ENCODE results near the gene KHSRP. TPM values are rescaled to one million over a fixed set of nuclear protein-coding genes. Genes with fewer than 3 reads are reported as not detected.

The KHSRP gene
- 202 to 221 TPM (median 211 TPM) in 5 replicates for total RNA-seq (2022; extraction: Qiagen RNA extraction; ENCODE audit: low read depth)

GRCh38 chr19:6424195-6424938 lies at the start of gene KHSRP:
TSS of gene KHSRP (minus strand) at chr19:6424811. CDS start at chr19:6424701, 110 bp downstream.

GRCh38 chr19:6464070-6464873 lies 39.7 kb upstream of the KHSRP start, which contains the start of gene CRB3:
TSS of gene CRB3 (plus strand) at chr19:6464271. CDS start at chr19:6464702, 431 bp downstream.

GRCh38 chr19:6459262-6460098 lies 34.9 kb upstream of the KHSRP start, which contains the start of gene SLC25A23:
TSS of gene SLC25A23 (minus strand) at chr19:6459792. CDS start at chr19:6459628, 164 bp downstream.

GRCh38 chr19:6433663-6434062 lies 9.1 kb upstream of the KHSRP start, which contains the start of gene SLC25A41:
TSS of gene SLC25A41 (minus strand) at chr19:6433763. CDS start at chr19:6433693, 70 bp downstream.

GRCh38 chr19:6393074-6393982 lies 31.3 kb downstream of the KHSRP start, which contains the start of gene GTF2F1:
TSS of gene GTF2F1 (minus strand) at chr19:6393164. CDS start at chr19:6392995, 169 bp downstream.

GRCh38 chr19:6375411-6376010 lies 49.1 kb downstream of the KHSRP start, which contains the start of gene PSPN:
TSS of gene PSPN (minus strand) at chr19:6375933. CDS start at chr19:6375849, 84 bp downstream.

GRCh38 chr19:6372594-6373095 lies 52.0 kb downstream of the KHSRP start, which contains the start of gene ALKBH7:
TSS of gene ALKBH7 (plus strand) at chr19:6372794. CDS start at chr19:6372821, 27 bp downstream.

Other genes with a start within 250 kb of the KHSRP start
- 17.5 to 22.7 TPM (median 21.5 TPM) in 5 replicates for gene MLLT1, start 144.8 kb downstream of the KHSRP start, total RNA-seq (2022; extraction: Qiagen RNA extraction; ENCODE audit: low read depth)
- not detected in 5 replicates for gene ACER1, start 91.2 kb downstream of the KHSRP start, total RNA-seq (2022; extraction: Qiagen RNA extraction; ENCODE audit: low read depth)
- 48.7 to 70.1 TPM (median 69.6 TPM) in 5 replicates for gene CLPP, start 63.3 kb downstream of the KHSRP start, total RNA-seq (2022; extraction: Qiagen RNA extraction; ENCODE audit: low read depth)
- gene ALKBH7, start 52.0 kb downstream of the KHSRP start, total RNA-seq (2022; extraction: Qiagen RNA extraction; ENCODE audit: low read depth), result 15.3 to 39.4 TPM (median 38.1 TPM) in 5 replicates
- 0.80 to 1.2 TPM (median 0.86 TPM) in 5 replicates for gene PSPN, start 48.9 kb downstream of the KHSRP start, total RNA-seq (2022; extraction: Qiagen RNA extraction; ENCODE audit: low read depth)
- 56.8 to 65.9 TPM (median 61.0 TPM) in 5 replicates for gene GTF2F1, start 31.6 kb downstream of the KHSRP start, total RNA-seq (2022; extraction: Qiagen RNA extraction; ENCODE audit: low read depth)
- gene SLC25A41, start 9.0 kb upstream of the KHSRP start, total RNA-seq (2022; extraction: Qiagen RNA extraction; ENCODE audit: low read depth), result 0.11 to 0.17 TPM (median 0.16 TPM) in 4 of 5 replicates, not detected in the other
- gene SLC25A23, start 35.0 kb upstream of the KHSRP start, total RNA-seq (2022; extraction: Qiagen RNA extraction; ENCODE audit: low read depth), result 16.8 to 20.1 TPM (median 19.6 TPM) in 5 replicates
- gene CRB3, start 39.5 kb upstream of the KHSRP start, total RNA-seq (2022; extraction: Qiagen RNA extraction; ENCODE audit: low read depth), result 4.1 to 5.0 TPM (median 4.5 TPM) in 5 replicates
- 0.19 to 0.30 TPM (median 0.27 TPM) in 5 replicates for gene DENND1C, start 57.0 kb upstream of the KHSRP start, total RNA-seq (2022; extraction: Qiagen RNA extraction; ENCODE audit: low read depth)
- gene TUBB4A, start 77.5 kb upstream of the KHSRP start, total RNA-seq (2022; extraction: Qiagen RNA extraction; ENCODE audit: low read depth), result 5.0 to 6.5 TPM (median 6.4 TPM) in 5 replicates
- gene TNFSF9, start 106.2 kb upstream of the KHSRP start, total RNA-seq (2022; extraction: Qiagen RNA extraction; ENCODE audit: low read depth), result 4.1 to 9.2 TPM (median 7.2 TPM) in 5 replicates
- 14.3 to 26.7 TPM (median 23.4 TPM) in 5 replicates for gene CD70, start 166.3 kb upstream of the KHSRP start, total RNA-seq (2022; extraction: Qiagen RNA extraction; ENCODE audit: low read depth)
- 0.03 to 0.14 TPM (median 0.09 TPM) in 5 replicates for gene TNFSF14, start 245.3 kb upstream of the KHSRP start, total RNA-seq (2022; extraction: Qiagen RNA extraction; ENCODE audit: low read depth)

Data from A549 treated with CpdA at 1 μM for 4 hours (cell line).